ENCODE measurements around the gene IL3RA.

DNA sequence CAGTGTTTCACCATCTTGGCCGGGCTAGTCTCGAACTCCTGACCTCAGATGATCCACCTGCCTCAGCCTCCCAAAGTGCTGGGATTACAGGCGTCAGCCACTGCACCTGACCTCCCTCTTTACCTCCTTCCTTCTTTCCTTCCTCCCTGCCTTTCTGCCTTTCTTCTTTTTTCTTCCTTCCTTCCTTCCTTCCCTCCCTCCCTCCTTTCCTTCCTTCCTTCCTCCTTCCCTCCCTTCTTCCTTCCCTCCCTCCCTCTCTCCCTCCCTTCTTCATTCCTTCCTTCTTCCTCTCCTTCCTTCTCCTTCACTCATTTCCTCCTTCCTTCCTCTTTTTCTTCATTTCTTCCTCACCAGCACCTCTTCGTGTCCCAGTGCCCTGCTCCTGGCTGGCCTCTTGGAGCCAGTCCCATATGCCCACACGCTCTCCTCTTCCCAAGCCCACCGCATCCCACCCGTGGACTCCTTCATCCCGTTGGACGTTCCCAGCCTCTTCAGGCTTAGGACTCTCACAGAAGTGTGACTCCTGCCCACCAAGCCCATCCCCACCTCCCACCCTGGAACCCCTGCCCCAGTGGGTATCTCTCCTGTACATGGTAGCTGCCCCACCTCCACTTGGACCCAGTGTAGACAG lies 45.4 kb upstream of the IL3RA start:
- TF ChIP-seq, protein P1, sequence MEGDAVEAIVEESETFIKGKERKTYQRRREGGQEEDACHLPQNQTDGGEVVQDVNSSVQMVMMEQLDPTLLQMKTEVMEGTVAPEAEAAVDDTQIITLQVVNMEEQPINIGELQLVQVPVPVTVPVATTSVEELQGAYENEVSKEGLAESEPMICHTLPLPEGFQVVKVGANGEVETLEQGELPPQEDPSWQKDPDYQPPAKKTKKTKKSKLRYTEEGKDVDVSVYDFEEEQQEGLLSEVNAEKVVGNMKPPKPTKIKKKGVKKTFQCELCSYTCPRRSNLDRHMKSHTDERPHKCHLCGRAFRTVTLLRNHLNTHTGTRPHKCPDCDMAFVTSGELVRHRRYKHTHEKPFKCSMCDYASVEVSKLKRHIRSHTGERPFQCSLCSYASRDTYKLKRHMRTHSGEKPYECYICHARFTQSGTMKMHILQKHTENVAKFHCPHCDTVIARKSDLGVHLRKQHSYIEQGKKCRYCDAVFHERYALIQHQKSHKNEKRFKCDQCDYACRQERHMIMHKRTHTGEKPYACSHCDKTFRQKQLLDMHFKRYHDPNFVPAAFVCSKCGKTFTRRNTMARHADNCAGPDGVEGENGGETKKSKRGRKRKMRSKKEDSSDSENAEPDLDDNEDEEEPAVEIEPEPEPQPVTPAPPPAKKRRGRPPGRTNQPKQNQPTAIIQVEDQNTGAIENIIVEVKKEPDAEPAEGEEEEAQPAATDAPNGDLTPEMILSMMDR (IDR thresholded peaks at IDR 0.05), result no peak
- no peak for TF ChIP-seq POLR2A (IDR thresholded peaks at IDR 0.05)
